ENCODE measurements around the gene CASKIN2.

CASKIN2 gene

GRCh38 chr17:75552425-75553294, 37.3 kb upstream of the CASKIN2 start:
- in situ Hi-C loops (cut with MboI; ENCODE audit: low sequenced_read_pairs), result no loop called here

GRCh38 chr17:75551266-75551665, 35.9 kb upstream of the CASKIN2 start:
- Histone ChIP-seq H3K4me1 (no peaks in the 10 kb centered on the region), H3K36me3 (replicated peaks) (no peaks in the 10 kb centered on the region), H3K9me3 (no peaks in the 10 kb centered on the region), H3K27me3 (ENCODE audit: low read depth) (no peaks in the 10 kb centered on the region), H3K4me3 (no peak overlapping the region)
- in situ Hi-C loops (cut with MboI; ENCODE audit: low sequenced_read_pairs), result no loop called here
- DNase-seq (ENCODE audit: low spot score in 2 of 2), result no peak

More at GRCh38 chr17:75552425-75553294, 37.3 kb upstream of the CASKIN2 start:
- no peak for DNase-seq (ENCODE audit: low spot score in 2 of 2)
- Histone ChIP-seq H3K36me3 (replicated peaks) (no peaks in the 10 kb centered on the region), H3K4me3 (no peak overlapping the region), H3K27me3 (ENCODE audit: low read depth) (no peaks in the 10 kb centered on the region), H3K4me1 (no peaks in the 10 kb centered on the region), H3K9me3 (no peaks in the 10 kb centered on the region)

GRCh38 chr17:75550139-75550465, 34.8 kb upstream of the CASKIN2 start:
- no peak for DNase-seq (ENCODE audit: low spot score in 2 of 2)
- Histone ChIP-seq H3K4me3 (no peak overlapping the region), H3K4me1 (no peaks in the 10 kb centered on the region), H3K36me3 (replicated peaks) (no peaks in the 10 kb centered on the region), H3K27me3 (ENCODE audit: low read depth) (no peaks in the 10 kb centered on the region), H3K9me3 (no peaks in the 10 kb centered on the region)
- in situ Hi-C loops (cut with MboI; ENCODE audit: low sequenced_read_pairs), result no loop called here

- H3K36me3 ChIP-seq (replicated peaks), result no peaks in the 10 kb centered on the region
- no peak for DNase-seq (ENCODE audit: low spot score in 2 of 2)
- no peaks in the 10 kb centered on the region for H3K9me3 ChIP-seq
- in situ Hi-C loops (cut with MboI; ENCODE audit: low sequenced_read_pairs), result no loop called here
- no peak overlapping the region for H3K4me3 ChIP-seq
- no peaks in the 10 kb centered on the region for H3K27me3 ChIP-seq (ENCODE audit: low read depth)
- no peaks in the 10 kb centered on the region for H3K4me1 ChIP-seq
Observed at GRCh38 chr17:75549246-75550138, 34.2 kb upstream of the CASKIN2 start.

- H3K27me3 ChIP-seq (ENCODE audit: low read depth), result no peaks in the 10 kb centered on the region
- no peaks in the 10 kb centered on the region for H3K4me1 ChIP-seq
- no peak overlapping the region for H3K4me3 ChIP-seq
- in situ Hi-C loops (cut with MboI; ENCODE audit: low sequenced_read_pairs), result no loop called here
- H3K9me3 ChIP-seq, result no peaks in the 10 kb centered on the region
- no peak for DNase-seq (ENCODE audit: low spot score in 2 of 2)
- no peaks in the 10 kb centered on the region for H3K36me3 ChIP-seq (replicated peaks)
Observed at GRCh38 chr17:75548813-75549212, 33.5 kb upstream of the CASKIN2 start.

- in situ Hi-C loops (cut with MboI; ENCODE audit: low sequenced_read_pairs), result no loop called here
- no peak for DNase-seq (ENCODE audit: low spot score in 2 of 2)
- no peaks in the 10 kb centered on the region for H3K27me3 ChIP-seq (ENCODE audit: low read depth)
- H3K4me1 ChIP-seq, result no peaks in the 10 kb centered on the region
- H3K9me3 ChIP-seq, result no peaks in the 10 kb centered on the region
- no peak overlapping the region for H3K4me3 ChIP-seq
- no peaks in the 10 kb centered on the region for H3K36me3 ChIP-seq (replicated peaks)
Observed at GRCh38 chr17:75547091-75547490, 31.8 kb upstream of the CASKIN2 start.

- Histone ChIP-seq H3K27me3 (ENCODE audit: low read depth) (no peaks in the 10 kb centered on the region), H3K36me3 (replicated peaks) (no peaks in the 10 kb centered on the region), H3K4me3 (no peak overlapping the region), H3K4me1 (no peaks in the 10 kb centered on the region), H3K9me3 (no peaks in the 10 kb centered on the region)
- DNase-seq (ENCODE audit: low spot score in 2 of 2), result no peak
- in situ Hi-C loops (cut with MboI; ENCODE audit: low sequenced_read_pairs), result no loop called here
Observed at GRCh38 chr17:75546181-75546580, 30.8 kb upstream of the CASKIN2 start.

- no peak overlapping the region for H3K4me3 ChIP-seq
- H3K9me3 ChIP-seq, result no peaks in the 10 kb centered on the region
- no peaks in the 10 kb centered on the region for H3K27me3 ChIP-seq (ENCODE audit: low read depth)
- in situ Hi-C loops (cut with MboI; ENCODE audit: low sequenced_read_pairs), result no loop called here
- H3K4me1 ChIP-seq, result no peaks in the 10 kb centered on the region
- no peaks in the 10 kb centered on the region for H3K36me3 ChIP-seq (replicated peaks)
- DNase-seq (ENCODE audit: low spot score in 2 of 2), result no peak
Observed at GRCh38 chr17:75544250-75544649, 28.9 kb upstream of the CASKIN2 start.

GRCh38 chr17:75542728-75543336, 27.5 kb upstream of the CASKIN2 start:
- Histone ChIP-seq H3K9me3 (no peaks in the 10 kb centered on the region), H3K27me3 (ENCODE audit: low read depth) (no peaks in the 10 kb centered on the region), H3K36me3 (replicated peaks) (no peaks in the 10 kb centered on the region), H3K4me3 (no peak overlapping the region), H3K4me1 (no peaks in the 10 kb centered on the region)
- no peak for DNase-seq (ENCODE audit: low spot score in 2 of 2)
- in situ Hi-C loops (cut with MboI; ENCODE audit: low sequenced_read_pairs), result no loop called here

GRCh38 chr17:75542229-75542628, 26.9 kb upstream of the CASKIN2 start:
- Histone ChIP-seq H3K4me3 (no peak overlapping the region), H3K9me3 (no peaks in the 10 kb centered on the region), H3K36me3 (replicated peaks) (no peaks in the 10 kb centered on the region), H3K4me1 (no peaks in the 10 kb centered on the region), H3K27me3 (ENCODE audit: low read depth) (no peaks in the 10 kb centered on the region)
- no peak for DNase-seq (ENCODE audit: low spot score in 2 of 2)
- in situ Hi-C loops (cut with MboI; ENCODE audit: low sequenced_read_pairs), result no loop called here

- Histone ChIP-seq H3K9me3 (no peaks in the 10 kb centered on the region), H3K4me1 (peaks cover 4% of the 10 kb centered on the region; the same call in 1 of the 2 replicates), H3K36me3 (replicated peaks) (no peaks in the 10 kb centered on the region), H3K4me3 (no peak overlapping the region), H3K27me3 (ENCODE audit: low read depth) (no peaks in the 10 kb centered on the region)
- DNase-seq (ENCODE audit: low spot score in 2 of 2), result no peak
- in situ Hi-C loops (cut with MboI; ENCODE audit: low sequenced_read_pairs), result no loop called here
Observed at GRCh38 chr17:75540923-75541503, 25.7 kb upstream of the CASKIN2 start.

GRCh38 chr17:75539967-75540729, 24.8 kb upstream of the CASKIN2 start:
- no peak for DNase-seq (ENCODE audit: low spot score in 2 of 2)
- Histone ChIP-seq H3K9me3 (no peaks in the 10 kb centered on the region), H3K4me3 (no peak overlapping the region), H3K4me1 (peaks cover 4% of the 10 kb centered on the region; the same call in 1 of the 2 replicates), H3K36me3 (replicated peaks) (no peaks in the 10 kb centered on the region), H3K27me3 (ENCODE audit: low read depth) (no peaks in the 10 kb centered on the region)
- in situ Hi-C loops (cut with MboI; ENCODE audit: low sequenced_read_pairs), result no loop called here

GRCh38 chr17:75536366-75536765, 21.0 kb upstream of the CASKIN2 start:
- in situ Hi-C loops (cut with MboI; ENCODE audit: low sequenced_read_pairs), result no loop called here
- H3K9me3 ChIP-seq, result no peaks in the 10 kb centered on the region
- H3K4me3 ChIP-seq, result no peak overlapping the region
- H3K4me1 ChIP-seq, result peaks cover 4% of the 10 kb centered on the region; the same call in 1 of the 2 replicates
- DNase-seq (ENCODE audit: low spot score in 2 of 2), result no peak
- H3K27me3 ChIP-seq (ENCODE audit: low read depth), result no peaks in the 10 kb centered on the region
- peaks cover 6% of the 10 kb centered on the region for H3K36me3 ChIP-seq (replicated peaks)

Measured in HAP-1 (cell line).